Left lung (tissue), 10 donors: ENCODE measurements around the gene CMSS1. TPM values are rescaled to one million over a fixed set of nuclear protein-coding genes. Genes with fewer than 3 reads are reported as not detected.

ENCODE experiments used
- ATAC-seq: fragments of 200-7000 bp; cut with Tn5 transposase; one replicate; pipeline ENCODE4 v1.9.1; 2020; ENCODE audit warnings: moderate library complexity
- DNase-seq, 4 donors: peaks; one replicate each; pipeline ENCODE4 v3.0.0-alpha.2; 2013 to 2020
- H3K27ac ChIP-seq, 2 donors: fragments of 200-600 bp; sonication (generic) in 1 of 2; one replicate each; pipeline versions ENCODE4 v1.5.0 to v1.8.0; 2020 to 2021
- H3K27me3 ChIP-seq, 2 donors: fragments of 200-600 bp; sonication (generic) in 1 of 2; one replicate each; pipeline versions ENCODE4 v1.5.0 to v1.8.0; 2020 to 2021
- H3K36me3 ChIP-seq, 2 donors: fragments of 200-600 bp; sonication (generic) in 1 of 2; one replicate each; pipeline versions ENCODE4 v1.5.0 to v1.8.0; 2020 to 2021
- H3K4me1 ChIP-seq, 2 donors: fragments of 200-600 bp; one replicate each; pipeline ENCODE4 v1.8.0; 2021
- H3K4me3 ChIP-seq, 2 donors: fragments of 200-600 bp; sonication (generic) in 1 of 2; one replicate each; pipeline versions ENCODE4 v1.5.0 to v1.8.0; 2020 to 2021; ENCODE audit warnings: mild to moderate bottlenecking in 1 of 2
- H3K9me3 ChIP-seq, 2 donors: fragments of 200-600 bp; sonication (generic) in 1 of 2; one replicate each; pipeline versions ENCODE4 v1.5.0 to v1.8.0; 2020 to 2021
- intact Hi-C, 2 donors: fragments of 100-400 bp; cut with DNase I; formaldehyde crosslinking; loops; one replicate each; pipeline versions ENCODE4 v1.11.2 to v1.14.2; 2022
- polyA plus RNA-seq, 6 donors: library from polyadenylated mRNA; unstranded; fragments of 120-200 nt; gene quantifications; one replicate each; pipeline ENCODE4 v1.2.1, GENCODE V29; 2013; ENCODE audit not compliant: insufficient read length in 6 of 6
- total RNA-seq, 2 donors: library from RNA; stranded (reverse); fragmentation: NEBNext Ultra II Directional; extraction: Animal tissue kit (Norgen Biotek cat#: 25700); gene quantifications; one replicate each; pipeline ENCODE4 v1.2.1, GENCODE V29; 2021
- TF ChIP-seq, protein P1 (sequence below), 2 donors: fragments of 200-600 bp; sonication (generic) in 1 of 2; IDR thresholded peaks; one replicate each; pipeline versions ENCODE4 v1.5.0 to v1.8.0; 2021; ENCODE audit warnings: antibody characterized with exemption in 2 of 2
- donor health status: DM: no; HTN: yes; CAD: no.
- donor health status: DM: no; HTN: no; CAD: no.

Gene CMSS1
- total and polyA plus RNA-seq, 8 donors = 13.4 to 51.0 (median 41.8) TPM

DNA sequence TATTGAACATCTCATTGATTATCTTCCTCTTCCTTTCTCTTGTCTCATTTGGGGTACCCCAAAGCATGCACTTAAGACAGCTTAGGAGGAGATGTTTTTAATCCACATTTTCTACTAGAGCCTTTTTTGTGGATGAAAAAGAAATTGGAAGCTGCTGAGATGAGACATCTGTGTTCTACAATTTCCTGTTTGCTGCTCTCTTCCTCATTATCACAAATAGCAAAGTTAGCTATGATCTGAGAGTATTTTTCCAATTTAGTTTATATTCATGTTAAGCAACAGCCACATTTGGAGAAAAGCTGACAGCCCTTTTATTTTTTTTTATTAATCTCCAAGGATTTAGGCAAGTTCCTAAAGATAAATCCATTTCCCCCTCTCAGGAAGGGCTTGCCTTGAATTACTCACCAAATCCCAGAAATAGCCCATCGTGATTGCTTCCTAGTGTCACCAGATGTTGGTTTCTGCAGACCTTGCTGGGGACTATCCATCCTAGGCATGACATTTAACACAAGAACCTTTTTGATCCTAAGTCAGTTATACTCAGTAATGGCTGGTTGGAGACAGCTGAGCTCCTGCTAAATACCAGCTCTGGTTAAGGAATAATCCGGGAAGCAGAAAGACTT, 367.4 kb downstream of the CMSS1 start:
- peaks cover 0 to 7% of the 10 kb centered on the region in 2 donors for H3K4me1 ChIP-seq
- H3K27me3 ChIP-seq = no peaks in the 10 kb centered on the region
- H3K36me3 ChIP-seq = peaks cover 0 to under 1% of the 10 kb centered on the region in 2 donors
- peak in 1 of 4 donors; percentile 22 for DNase-seq
- peaks cover 0 to 7% of the 10 kb centered on the region in 2 donors for H3K9me3 ChIP-seq
- ATAC-seq = no peak
- intact Hi-C loops = no loop called here
- H3K4me3 ChIP-seq = no peak overlapping the region
- TF ChIP-seq, protein P1, sequence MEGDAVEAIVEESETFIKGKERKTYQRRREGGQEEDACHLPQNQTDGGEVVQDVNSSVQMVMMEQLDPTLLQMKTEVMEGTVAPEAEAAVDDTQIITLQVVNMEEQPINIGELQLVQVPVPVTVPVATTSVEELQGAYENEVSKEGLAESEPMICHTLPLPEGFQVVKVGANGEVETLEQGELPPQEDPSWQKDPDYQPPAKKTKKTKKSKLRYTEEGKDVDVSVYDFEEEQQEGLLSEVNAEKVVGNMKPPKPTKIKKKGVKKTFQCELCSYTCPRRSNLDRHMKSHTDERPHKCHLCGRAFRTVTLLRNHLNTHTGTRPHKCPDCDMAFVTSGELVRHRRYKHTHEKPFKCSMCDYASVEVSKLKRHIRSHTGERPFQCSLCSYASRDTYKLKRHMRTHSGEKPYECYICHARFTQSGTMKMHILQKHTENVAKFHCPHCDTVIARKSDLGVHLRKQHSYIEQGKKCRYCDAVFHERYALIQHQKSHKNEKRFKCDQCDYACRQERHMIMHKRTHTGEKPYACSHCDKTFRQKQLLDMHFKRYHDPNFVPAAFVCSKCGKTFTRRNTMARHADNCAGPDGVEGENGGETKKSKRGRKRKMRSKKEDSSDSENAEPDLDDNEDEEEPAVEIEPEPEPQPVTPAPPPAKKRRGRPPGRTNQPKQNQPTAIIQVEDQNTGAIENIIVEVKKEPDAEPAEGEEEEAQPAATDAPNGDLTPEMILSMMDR (IDR thresholded peaks at IDR 0.05) = no peak
- H3K27ac ChIP-seq = no peak overlapping the region

DNA sequence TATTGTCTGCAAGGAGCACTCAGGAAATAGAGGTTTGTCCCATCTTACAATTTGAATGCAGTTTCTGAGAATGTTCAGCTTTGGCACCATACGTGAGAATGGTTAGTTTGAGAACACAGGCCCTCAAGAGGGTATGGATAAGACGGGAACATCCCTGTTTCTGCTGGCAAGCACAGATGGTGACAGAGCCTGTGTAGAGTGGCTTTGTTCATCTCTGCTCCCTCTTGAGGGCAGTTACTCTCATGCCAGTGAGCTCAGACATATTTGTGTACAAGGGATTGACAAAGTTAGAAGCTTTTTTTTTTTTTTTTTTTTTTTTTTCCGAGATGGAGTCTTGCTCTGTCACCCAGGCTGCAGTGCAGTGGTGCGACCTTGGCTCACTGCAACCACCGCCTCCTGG, 368.2 kb downstream of the CMSS1 start:
- ATAC-seq (no peak), DNase-seq (no peak)
- Histone ChIP-seq H3K4me1 (peaks cover 0 to 7% of the 10 kb centered on the region in 2 donors), H3K9me3 (no peaks in the 10 kb centered on the region), H3K27ac (no peak overlapping the region), H3K27me3 (no peaks in the 10 kb centered on the region), H3K4me3 (no peak overlapping the region), H3K36me3 (no peaks in the 10 kb centered on the region)
- intact Hi-C loops = no loop called here
- TF ChIP-seq, protein P1 (IDR thresholded peaks at IDR 0.05) = no peak

DNA sequence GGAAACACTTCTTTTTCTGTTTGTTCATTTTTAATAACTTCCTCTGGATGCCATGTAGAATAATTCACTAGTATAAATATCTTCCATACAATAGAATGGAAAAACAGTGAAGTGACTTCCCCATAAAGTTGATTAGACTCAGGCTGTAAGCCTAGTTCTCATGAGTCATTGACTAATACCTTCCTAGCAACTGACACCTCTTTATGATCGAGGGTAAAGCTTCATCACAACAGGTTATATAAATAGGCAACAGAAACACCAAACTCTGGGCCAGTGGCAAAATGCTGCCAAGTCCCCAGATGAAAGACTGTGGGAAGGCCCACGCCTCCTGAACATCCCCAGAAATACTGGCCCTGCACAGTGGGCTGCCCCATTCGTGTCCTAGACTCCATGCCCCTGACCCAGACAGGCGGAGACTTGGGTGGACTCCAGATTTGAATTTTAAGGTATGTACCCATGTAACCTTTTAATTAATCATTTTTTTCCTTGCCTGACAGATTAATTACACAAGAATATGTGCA, 371.8 kb downstream of the CMSS1 start:
- intact Hi-C loops = no loop called here
- H3K4me3 ChIP-seq = no peak overlapping the region
- no peaks in the 10 kb centered on the region for H3K9me3 ChIP-seq
- ATAC-seq (no peak), DNase-seq (no peak)
- no peaks in the 10 kb centered on the region for H3K27me3 ChIP-seq
- no peak overlapping the region for H3K27ac ChIP-seq
- TF ChIP-seq, protein P1 (IDR thresholded peaks at IDR 0.05) = no peak
- H3K4me1 ChIP-seq = peaks cover 0 to 6% of the 10 kb centered on the region in 2 donors
- H3K36me3 ChIP-seq = no peaks in the 10 kb centered on the region

DNA sequence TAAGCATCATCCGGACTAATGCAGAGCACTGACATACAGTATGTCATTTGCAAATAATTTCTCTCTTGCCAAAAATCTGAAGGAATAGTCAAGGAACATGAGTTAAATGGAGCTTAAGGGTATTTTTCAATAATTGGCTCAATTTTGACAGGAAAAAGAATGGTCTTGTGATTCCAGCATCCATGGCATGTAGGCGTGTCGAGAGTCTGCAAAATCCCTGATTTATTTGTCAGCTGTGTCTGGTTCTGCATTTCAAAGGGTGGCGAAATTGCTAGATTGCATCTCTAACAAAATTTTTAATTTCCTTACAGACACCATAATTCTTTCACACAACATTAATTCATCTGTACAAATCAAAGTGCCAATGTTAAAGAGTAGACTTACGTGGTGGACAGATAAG, 377.7 kb downstream of the CMSS1 start:
- Histone ChIP-seq H3K27ac (no peak overlapping the region), H3K27me3 (no peaks in the 10 kb centered on the region), H3K36me3 (no peaks in the 10 kb centered on the region), H3K4me1 (no peaks in the 10 kb centered on the region), H3K4me3 (no peak overlapping the region), H3K9me3 (peaks cover 0 to 3% of the 10 kb centered on the region in 2 donors)
- intact Hi-C loops = no loop called here
- ATAC-seq (no peak), DNase-seq (no peak)
- TF ChIP-seq, protein P1 (IDR thresholded peaks at IDR 0.05) = no peak

DNA sequence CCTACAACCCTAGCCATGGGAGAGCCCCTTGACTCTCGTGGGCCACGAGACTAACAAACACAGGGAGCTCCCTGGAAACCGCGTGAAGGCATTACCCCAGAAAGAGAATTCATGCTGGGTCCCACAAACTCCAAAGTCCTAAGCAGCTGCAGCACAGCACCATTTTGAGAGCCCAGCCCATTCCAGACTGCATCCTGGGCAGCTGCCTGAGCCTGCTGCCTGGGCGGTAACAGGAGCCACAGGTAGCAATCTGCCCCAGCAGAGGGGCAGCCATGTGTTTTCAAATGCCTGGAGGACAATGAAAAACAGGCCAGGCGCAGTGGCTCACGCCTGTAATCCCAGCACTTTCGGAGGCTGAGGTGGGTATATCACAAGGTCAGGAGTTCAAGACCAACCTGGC, 380.2 kb downstream of the CMSS1 start:
- intact Hi-C loops = no loop called here
- TF ChIP-seq, protein P1 (IDR thresholded peaks at IDR 0.05) = no peak
- H3K9me3 ChIP-seq = peaks cover 0 to 3% of the 10 kb centered on the region in 2 donors

More for the DNA sequence above, 380.2 kb downstream of the CMSS1 start:
- ATAC-seq (no peak), DNase-seq (no peak)
- Histone ChIP-seq H3K4me1 (no peaks in the 10 kb centered on the region), H3K27me3 (no peaks in the 10 kb centered on the region), H3K4me3 (no peak overlapping the region), H3K27ac (no peak overlapping the region), H3K36me3 (no peaks in the 10 kb centered on the region)
